Naive thymus-derived CD8-positive, alpha-beta T cell (primary cell): ENCODE measurements around the gene GALNT18. TPM values are rescaled to one million over a fixed set of nuclear protein-coding genes. Genes with fewer than 3 reads are reported as not detected.

Source experiments
- ATAC-seq, 2 donors: fragments of 150-1000 bp; cut with Tn5 transposase in 1 of 2; sonication (Bioruptor Pico), chemical (Tn5 transposase) in 1 of 2; 1 replicate in 1 of 2; 2 replicates in 1 of 2; pipeline ENCODE4 v1.10.0; 2021; ENCODE audit warnings: mild to moderate bottlenecking in 2 of 2, moderate library complexity in 2 of 2
- POLR2A ChIA-PET: fragments of 350-600 bp; sonication (Branson Sonifier 250); formaldehyde crosslinking; loops from one replicate; lab custom pipeline; 2021; ENCODE audit warnings: antibody characterized with exemption; lab: Charles Lee
- DNase-seq, 10 donors: peaks; one replicate each; pipeline versions ENCODE4 v3.0.0 to v3.0.0-alpha.2; 2020 to 2022
- H3K27ac Mint-ChIP-seq, 10 donors: one replicate each; pipeline ENCODE4 v1.8.0; 2020 to 2022; ENCODE audit warnings: mild to moderate bottlenecking in 10 of 10, mixed read lengths in 10 of 10, moderate library complexity in 4 of 10, inconsistent platforms in 1 of 10
- H3K27me3 Mint-ChIP-seq, 5 donors: one replicate each; pipeline ENCODE4 v1.8.0; 2021 to 2022; ENCODE audit warnings: mixed read lengths in 5 of 5
- H3K36me3 Mint-ChIP-seq, 3 donors: one replicate each; pipeline ENCODE4 v1.8.0; 2020 to 2022; ENCODE audit warnings: mixed read lengths in 3 of 3, mild to moderate bottlenecking in 2 of 3, inconsistent platforms in 1 of 3
- H3K4me1 Mint-ChIP-seq, 4 donors: one replicate each; pipeline ENCODE4 v1.8.0; 2021 to 2022; ENCODE audit warnings: mixed read lengths in 4 of 4
- H3K4me3 Mint-ChIP-seq, 10 donors: one replicate each; pipeline ENCODE4 v1.8.0; 2020 to 2022; ENCODE audit warnings: mild to moderate bottlenecking in 10 of 10, mixed read lengths in 10 of 10, moderate library complexity in 6 of 10, inconsistent platforms in 1 of 10
- H3K9me3 Mint-ChIP-seq, 9 donors: one replicate each; pipeline ENCODE4 v1.8.0; 2020 to 2022; ENCODE audit warnings: mixed read lengths in 9 of 9, mild to moderate bottlenecking in 3 of 9, inconsistent platforms in 1 of 9, moderate library complexity in 1 of 9
- polyA plus RNA-seq, 3 donors: library from polyadenylated mRNA; unstranded; fragments of 300-500 nt; fragmentation: Illumina TruSeq; gene quantifications; one replicate each; pipeline ENCODE4 v1.2.3, GENCODE V29; 2021
- total RNA-seq, 8 experiments: library from RNA in 2 of 8; stranded (reverse) in 2 of 8; gene quantifications; one replicate each; pipeline ENCODE4 v1.2.3 and lab custom pipeline; 2021 to 2026

The GALNT18 gene
- total and polyA plus RNA-seq, 5 experiments from 2014 or later, result not detected

GRCh38 chr11:11581481-11581880 is 40.3 kb downstream of the GALNT18 start:
- POLR2A ChIA-PET, result no interaction called here
- Mint-ChIP-seq H3K27ac (no peak overlapping the region), H3K27me3 (peaks cover 0 to 14% (median 1%) of the 10 kb centered on the region in 5 donors), H3K36me3 (no peaks in the 10 kb centered on the region), H3K4me3 (no peak overlapping the region), H3K4me1 (peaks cover 0 to 6% (median 0%) of the 10 kb centered on the region in 4 donors), H3K9me3 (no peaks in the 10 kb centered on the region)
- no peak for ATAC-seq
- no peak for DNase-seq

GRCh38 chr11:11580841-11581411 is 40.9 kb downstream of the GALNT18 start:
- Mint-ChIP-seq H3K27ac (no peak overlapping the region), H3K36me3 (no peaks in the 10 kb centered on the region), H3K4me1 (peaks cover 0 to 8% (median 0%) of the 10 kb centered on the region in 4 donors), H3K9me3 (no peaks in the 10 kb centered on the region), H3K27me3 (peaks cover 0 to 14% (median 1%) of the 10 kb centered on the region in 5 donors), H3K4me3 (no peak overlapping the region)
- POLR2A ChIA-PET, result no interaction called here
- DNase-seq (no peak), ATAC-seq (no peak)

- Mint-ChIP-seq H3K36me3 (no peaks in the 10 kb centered on the region), H3K4me1 (peaks cover 0 to 8% (median 0%) of the 10 kb centered on the region in 4 donors), H3K27ac (no peak overlapping the region), H3K4me3 (no peak overlapping the region), H3K9me3 (no peaks in the 10 kb centered on the region), H3K27me3 (peaks cover 0 to 14% (median 1%) of the 10 kb centered on the region in 5 donors)
- ATAC-seq (no peak), DNase-seq (no peak)
- POLR2A ChIA-PET, result interaction anchor here (0.6 kb wide), 1 partner anchor 670 kb away, joined by 6 read pairs; no protein-coding TSS in a partner anchor
Measured at GRCh38 chr11:11580012-11580411, 41.8 kb downstream of the GALNT18 start.

GRCh38 chr11:11579012-11579988 is 42.5 kb downstream of the GALNT18 start:
- Mint-ChIP-seq H3K9me3 (no peaks in the 10 kb centered on the region), H3K36me3 (no peaks in the 10 kb centered on the region), H3K27me3 (peaks cover 0 to 14% (median 1%) of the 10 kb centered on the region in 5 donors), H3K27ac (peak overlapping the region in 1 of 10 donors; percentile 7), H3K4me3 (no peak overlapping the region), H3K4me1 (peaks cover 0 to 8% (median 0%) of the 10 kb centered on the region in 4 donors)
- ATAC-seq, result no peak
- DNase-seq, result no peak
- POLR2A ChIA-PET, result interaction anchor here (0.6 kb wide), 1 partner anchor 669 kb away, joined by 6 read pairs; no protein-coding TSS in a partner anchor

GRCh38 chr11:11577932-11578911 is 43.6 kb downstream of the GALNT18 start:
- H3K9me3 Mint-ChIP-seq, result no peaks in the 10 kb centered on the region
- peaks cover 0 to 8% (median 0%) of the 10 kb centered on the region in 4 donors for H3K4me1 Mint-ChIP-seq
- peaks cover 0 to 11% (median 1%) of the 10 kb centered on the region in 5 donors for H3K27me3 Mint-ChIP-seq
- no peak overlapping the region for H3K4me3 Mint-ChIP-seq
- no peak overlapping the region for H3K27ac Mint-ChIP-seq
- ATAC-seq (no peak), DNase-seq (no peak)
- POLR2A ChIA-PET, result no interaction called here
- no peaks in the 10 kb centered on the region for H3K36me3 Mint-ChIP-seq

GRCh38 chr11:11577251-11577855 is 44.5 kb downstream of the GALNT18 start:
- peak overlapping the region in 2 of 10 donors; percentile 26 to 35 for H3K27ac Mint-ChIP-seq
- peaks cover 0 to 8% (median 0%) of the 10 kb centered on the region in 4 donors for H3K4me1 Mint-ChIP-seq
- no peaks in the 10 kb centered on the region for H3K36me3 Mint-ChIP-seq
- H3K27me3 Mint-ChIP-seq, result peaks cover 0 to 6% (median 1%) of the 10 kb centered on the region in 5 donors
- DNase-seq (no peak), ATAC-seq (no peak)
- POLR2A ChIA-PET, result no interaction called here
- no peaks in the 10 kb centered on the region for H3K9me3 Mint-ChIP-seq
- no peak overlapping the region for H3K4me3 Mint-ChIP-seq

GRCh38 chr11:11574373-11575287 is 47.2 kb downstream of the GALNT18 start:
- Mint-ChIP-seq H3K9me3 (no peaks in the 10 kb centered on the region), H3K27me3 (peaks cover 2 to 14% (median 8%) of the 10 kb centered on the region in 5 donors), H3K27ac (no peak overlapping the region), H3K4me3 (no peak overlapping the region), H3K4me1 (peaks cover 0 to 8% (median 0%) of the 10 kb centered on the region in 4 donors), H3K36me3 (no peaks in the 10 kb centered on the region)
- POLR2A ChIA-PET, result no interaction called here
- no peak for DNase-seq
- no peak for ATAC-seq

GRCh38 chr11:11572386-11572785 is 49.4 kb downstream of the GALNT18 start:
- Mint-ChIP-seq H3K4me1 (peaks cover 0 to 6% (median 2%) of the 10 kb centered on the region in 4 donors), H3K27ac (no peak overlapping the region), H3K36me3 (no peaks in the 10 kb centered on the region), H3K27me3 (peaks cover 2 to 18% (median 8%) of the 10 kb centered on the region in 5 donors), H3K4me3 (no peak overlapping the region), H3K9me3 (no peaks in the 10 kb centered on the region)
- ATAC-seq (no peak), DNase-seq (no peak)
- POLR2A ChIA-PET, result no interaction called here

GRCh38 chr11:11571893-11572292 is 49.9 kb downstream of the GALNT18 start:
- no peak for DNase-seq
- POLR2A ChIA-PET, result no interaction called here
- Mint-ChIP-seq H3K9me3 (no peaks in the 10 kb centered on the region), H3K36me3 (no peaks in the 10 kb centered on the region), H3K4me1 (peaks cover 0 to 6% (median 1%) of the 10 kb centered on the region in 4 donors), H3K4me3 (no peak overlapping the region), H3K27ac (no peak overlapping the region), H3K27me3 (peaks cover 2 to 18% (median 8%) of the 10 kb centered on the region in 5 donors)
- ATAC-seq, result no peak

- ATAC-seq (no peak), DNase-seq (no peak)
- POLR2A ChIA-PET, result no interaction called here
- Mint-ChIP-seq H3K36me3 (no peaks in the 10 kb centered on the region), H3K4me3 (no peak overlapping the region), H3K27ac (no peak overlapping the region), H3K27me3 (peaks cover 2 to 18% (median 8%) of the 10 kb centered on the region in 5 donors), H3K9me3 (no peaks in the 10 kb centered on the region), H3K4me1 (peaks cover 0 to 6% (median 0%) of the 10 kb centered on the region in 4 donors)
Measured at GRCh38 chr11:11570823-11571222, 51.0 kb downstream of the GALNT18 start.

GRCh38 chr11:11569936-11570491 is 51.8 kb downstream of the GALNT18 start:
- Mint-ChIP-seq H3K4me3 (no peak overlapping the region), H3K27me3 (peaks cover 2 to 18% (median 8%) of the 10 kb centered on the region in 5 donors), H3K9me3 (no peaks in the 10 kb centered on the region), H3K27ac (peak overlapping the region in 1 of 10 donors; percentile 2), H3K36me3 (no peaks in the 10 kb centered on the region), H3K4me1 (peaks cover 0 to 6% (median 0%) of the 10 kb centered on the region in 4 donors)
- POLR2A ChIA-PET, result no interaction called here
- no peak for DNase-seq
- ATAC-seq, result no peak
